ENCODE results near the gene KIF16B. TPM values are rescaled to one million over a fixed set of nuclear protein-coding genes. Genes with fewer than 3 reads are reported as not detected.

KIF16B gene
- total RNA-seq, 1 experiment from 2014 or later = 12.7 TPM

GRCh38 chr20:16314748-16315159, 258.5 kb downstream of the KIF16B start:
- no peak overlapping the region for H3K4me3 ChIP-seq (ENCODE audit: low read length)
- TF ChIP-seq CTCF (conservative IDR thresholded peaks at IDR 0.05; ENCODE audit: low read depth, low read length) = no peak
- no peak for TF ChIP-seq EZH2 (IDR thresholded peaks at IDR 0.05; ENCODE audit: low read length, unreplicated experiment)
- TF ChIP-seq EZH2phosphoT487 (IDR thresholded peaks at IDR 0.05; ENCODE audit: borderline replicate concordance, low read length) = no peak
- H3K9ac ChIP-seq (ENCODE audit: low read length) = no peak overlapping the region
- POLR2A ChIA-PET (ENCODE audit: unreplicated experiment) = no interaction called here
- no peak overlapping the region for H3K27ac ChIP-seq (ENCODE audit: low read length)
- BruUV-seq (replicated peaks) = no TSS peak
- no peaks in the 10 kb centered on the region for H3K4me1 ChIP-seq (ENCODE audit: insufficient read depth, low read length)
- no peaks in the 10 kb centered on the region for H4K20me1 ChIP-seq (ENCODE audit: low read length)
- DNase-seq (no peak), ATAC-seq (no peak)
- no peaks in the 10 kb centered on the region for H3F3A ChIP-seq (ENCODE audit: low read length, unreplicated experiment)
- no peaks in the 10 kb centered on the region for H3K79me2 ChIP-seq (ENCODE audit: low read length)
- intact Hi-C loops (cut with micrococcal nuclease) = no loop called here
- no peaks in the 10 kb centered on the region for H3K27me3 ChIP-seq (ENCODE audit: low read length)
- CTCF ChIA-PET = no interaction called here
- no peak overlapping the region for H3K4me2 ChIP-seq (ENCODE audit: low read length)
- H3K9me3 ChIP-seq (ENCODE audit: low read length) = no peaks in the 10 kb centered on the region
- H3K36me3 ChIP-seq (ENCODE audit: low read depth, low read length) = no peaks in the 10 kb centered on the region
- no peaks in the 10 kb centered on the region for H3K9me2 ChIP-seq (replicated peaks; ENCODE audit: low read length)
- no peak overlapping the region for H2AFZ ChIP-seq (ENCODE audit: low read length)

GRCh38 chr20:16314320-16314719, 258.9 kb downstream of the KIF16B start:
- Histone ChIP-seq H3K9me3 (ENCODE audit: low read length) (no peaks in the 10 kb centered on the region), H3K9me2 (replicated peaks; ENCODE audit: low read length) (no peaks in the 10 kb centered on the region), H3K36me3 (ENCODE audit: low read depth, low read length) (no peaks in the 10 kb centered on the region), H3K79me2 (ENCODE audit: low read length) (no peaks in the 10 kb centered on the region), H3K27ac (ENCODE audit: low read length) (no peak overlapping the region), H4K20me1 (ENCODE audit: low read length) (no peaks in the 10 kb centered on the region), H3K4me1 (ENCODE audit: insufficient read depth, low read length) (no peaks in the 10 kb centered on the region), H3K4me3 (ENCODE audit: low read length) (no peak overlapping the region), H3K27me3 (ENCODE audit: low read length) (no peaks in the 10 kb centered on the region), H3K9ac (ENCODE audit: low read length) (no peak overlapping the region), H2AFZ (ENCODE audit: low read length) (no peak overlapping the region), H3F3A (ENCODE audit: low read length, unreplicated experiment) (no peaks in the 10 kb centered on the region), H3K4me2 (ENCODE audit: low read length) (no peak overlapping the region)
- ATAC-seq (no peak), DNase-seq (no peak)
- POLR2A ChIA-PET (ENCODE audit: unreplicated experiment) = no interaction called here
- BruUV-seq (replicated peaks) = no TSS peak
- intact Hi-C loops (cut with micrococcal nuclease) = no loop called here
- CTCF ChIA-PET = no interaction called here
- TF ChIP-seq EZH2 (IDR thresholded peaks at IDR 0.05; ENCODE audit: low read length, unreplicated experiment) (no peak), EZH2phosphoT487 (IDR thresholded peaks at IDR 0.05; ENCODE audit: borderline replicate concordance, low read length) (no peak), CTCF (conservative IDR thresholded peaks at IDR 0.05; ENCODE audit: low read depth, low read length) (no peak)

GRCh38 chr20:16313917-16314316, 259.3 kb downstream of the KIF16B start:
- H3K27ac ChIP-seq (ENCODE audit: low read length) = no peak overlapping the region
- TF ChIP-seq CTCF (conservative IDR thresholded peaks at IDR 0.05; ENCODE audit: low read depth, low read length) (no peak), EZH2phosphoT487 (IDR thresholded peaks at IDR 0.05; ENCODE audit: borderline replicate concordance, low read length) (no peak), EZH2 (IDR thresholded peaks at IDR 0.05; ENCODE audit: low read length, unreplicated experiment) (no peak)
- BruUV-seq (replicated peaks) = no TSS peak

More at GRCh38 chr20:16313917-16314316, 259.3 kb downstream of the KIF16B start:
- ChIA-PET CTCF (no interaction called here), POLR2A (ENCODE audit: unreplicated experiment) (no interaction called here)
- H3K27me3 ChIP-seq (ENCODE audit: low read length) = no peaks in the 10 kb centered on the region
- no peaks in the 10 kb centered on the region for H3K9me3 ChIP-seq (ENCODE audit: low read length)
- DNase-seq (no peak), ATAC-seq (no peak)
- H3K9me2 ChIP-seq (replicated peaks; ENCODE audit: low read length) = no peaks in the 10 kb centered on the region
- H4K20me1 ChIP-seq (ENCODE audit: low read length) = no peaks in the 10 kb centered on the region
- no peaks in the 10 kb centered on the region for H3K4me1 ChIP-seq (ENCODE audit: insufficient read depth, low read length)
- H3K9ac ChIP-seq (ENCODE audit: low read length) = no peak overlapping the region
- H3F3A ChIP-seq (ENCODE audit: low read length, unreplicated experiment) = no peaks in the 10 kb centered on the region
- H3K4me3 ChIP-seq (ENCODE audit: low read length) = no peak overlapping the region
- intact Hi-C loops (cut with micrococcal nuclease) = no loop called here
- H3K79me2 ChIP-seq (ENCODE audit: low read length) = no peaks in the 10 kb centered on the region
- no peaks in the 10 kb centered on the region for H3K36me3 ChIP-seq (ENCODE audit: low read depth, low read length)
- H2AFZ ChIP-seq (ENCODE audit: low read length) = no peak overlapping the region
- H3K4me2 ChIP-seq (ENCODE audit: low read length) = no peak overlapping the region

Data from PC-3 (cell line).